HFF-Myc (cell line): ENCODE results near the gene DMD.
"Not testable (repeated sequence)": the region's sequence is repeated elsewhere in the genome, so short reads cannot be mapped to it uniquely, and the experiment has no call there.

Experiments
- DNase-seq: peaks from one replicate; pipeline ENCODE4 v3.0.0-alpha.2; 2011; ENCODE audit warnings: low read depth; ENCODE audit errors: extremely low read depth
- H3K4me3 ChIP-seq: replicated peaks from 2 replicates; pipeline ENCODE4 v1.5.1; 2011; ENCODE audit warnings: low read depth, mild to moderate bottlenecking, control low read depth, low read length
- TF ChIP-seq, protein P1 (sequence below): IDR thresholded peaks from 2 replicates; pipeline ENCODE4 v1.5.1; 2012; ENCODE audit warnings: mild to moderate bottlenecking, low read depth, low read length, control low read depth; ENCODE audit errors: missing control alignments

DMD gene

DNA sequence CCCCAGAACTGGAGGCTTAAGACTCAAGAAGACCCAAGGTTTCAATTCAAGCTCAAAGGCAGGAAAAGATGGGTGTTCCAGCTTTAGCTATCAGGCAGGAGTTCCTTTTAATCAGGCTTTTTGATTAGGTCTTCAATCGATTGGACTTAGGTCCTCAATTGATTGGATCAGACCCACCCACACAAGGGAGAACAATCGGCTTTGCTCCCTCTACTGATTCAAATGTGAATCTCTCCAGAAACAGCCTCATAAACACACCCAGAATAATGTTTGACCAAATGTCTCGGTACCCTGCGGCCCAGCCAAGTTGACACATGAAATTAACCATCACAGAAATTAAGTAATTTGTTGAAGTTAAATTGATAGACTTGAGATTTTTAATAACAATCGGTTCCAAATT is 1222.4 kb downstream of the DMD start:
- TF ChIP-seq, protein P1, sequence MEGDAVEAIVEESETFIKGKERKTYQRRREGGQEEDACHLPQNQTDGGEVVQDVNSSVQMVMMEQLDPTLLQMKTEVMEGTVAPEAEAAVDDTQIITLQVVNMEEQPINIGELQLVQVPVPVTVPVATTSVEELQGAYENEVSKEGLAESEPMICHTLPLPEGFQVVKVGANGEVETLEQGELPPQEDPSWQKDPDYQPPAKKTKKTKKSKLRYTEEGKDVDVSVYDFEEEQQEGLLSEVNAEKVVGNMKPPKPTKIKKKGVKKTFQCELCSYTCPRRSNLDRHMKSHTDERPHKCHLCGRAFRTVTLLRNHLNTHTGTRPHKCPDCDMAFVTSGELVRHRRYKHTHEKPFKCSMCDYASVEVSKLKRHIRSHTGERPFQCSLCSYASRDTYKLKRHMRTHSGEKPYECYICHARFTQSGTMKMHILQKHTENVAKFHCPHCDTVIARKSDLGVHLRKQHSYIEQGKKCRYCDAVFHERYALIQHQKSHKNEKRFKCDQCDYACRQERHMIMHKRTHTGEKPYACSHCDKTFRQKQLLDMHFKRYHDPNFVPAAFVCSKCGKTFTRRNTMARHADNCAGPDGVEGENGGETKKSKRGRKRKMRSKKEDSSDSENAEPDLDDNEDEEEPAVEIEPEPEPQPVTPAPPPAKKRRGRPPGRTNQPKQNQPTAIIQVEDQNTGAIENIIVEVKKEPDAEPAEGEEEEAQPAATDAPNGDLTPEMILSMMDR, result no peak
- no peak overlapping the region for H3K4me3 ChIP-seq
- no peak for DNase-seq

DNA sequence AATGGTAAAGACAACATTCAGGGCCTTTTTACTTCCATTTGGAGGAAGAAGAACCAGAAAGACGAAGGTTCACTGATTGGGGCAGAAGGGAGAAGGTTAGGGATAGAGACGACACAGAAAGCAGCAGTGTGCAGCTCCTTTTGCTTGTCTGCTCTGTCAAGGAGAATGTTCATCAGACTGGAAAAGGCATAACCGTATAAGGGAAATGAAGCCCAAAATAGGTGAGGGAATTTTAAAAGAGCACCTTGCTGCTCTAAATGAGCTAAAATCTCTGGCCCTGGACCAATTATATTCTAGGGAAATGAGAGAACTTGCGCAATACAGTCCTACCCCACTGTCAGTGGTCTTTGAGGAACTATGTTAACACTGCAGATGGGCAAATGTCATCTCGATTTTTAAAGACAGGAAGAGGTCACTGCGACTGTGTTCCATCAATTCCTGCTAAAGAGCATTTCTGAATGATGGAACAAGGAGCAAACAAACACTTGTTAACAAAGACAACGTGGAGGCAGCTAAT is 1229.7 kb downstream of the DMD start:
- DNase-seq, result no peak
- H3K4me3 ChIP-seq, result no peak overlapping the region
- TF ChIP-seq, protein P1, result no peak

DNA sequence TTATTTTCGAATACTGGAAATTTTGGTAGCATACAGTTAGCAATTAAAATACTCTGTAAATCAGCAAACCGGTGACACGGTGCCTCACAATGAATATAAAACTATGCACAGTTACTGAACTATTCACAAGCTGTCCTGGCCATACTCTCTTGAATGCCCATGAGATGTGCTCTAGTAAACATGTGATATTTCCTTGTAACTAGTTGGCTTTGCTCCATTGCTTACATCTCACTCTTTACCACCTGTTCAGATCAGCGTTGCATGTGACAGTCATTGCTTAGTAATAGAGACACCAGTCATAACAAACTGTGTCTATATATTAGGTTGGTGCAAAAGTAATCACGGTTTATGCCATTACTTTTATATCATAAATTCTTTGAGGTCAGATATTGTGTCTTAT is 1241.6 kb downstream of the DMD start:
- TF ChIP-seq, protein P1, result no peak
- H3K4me3 ChIP-seq, result no peak overlapping the region
- DNase-seq, result no peak

DNA sequence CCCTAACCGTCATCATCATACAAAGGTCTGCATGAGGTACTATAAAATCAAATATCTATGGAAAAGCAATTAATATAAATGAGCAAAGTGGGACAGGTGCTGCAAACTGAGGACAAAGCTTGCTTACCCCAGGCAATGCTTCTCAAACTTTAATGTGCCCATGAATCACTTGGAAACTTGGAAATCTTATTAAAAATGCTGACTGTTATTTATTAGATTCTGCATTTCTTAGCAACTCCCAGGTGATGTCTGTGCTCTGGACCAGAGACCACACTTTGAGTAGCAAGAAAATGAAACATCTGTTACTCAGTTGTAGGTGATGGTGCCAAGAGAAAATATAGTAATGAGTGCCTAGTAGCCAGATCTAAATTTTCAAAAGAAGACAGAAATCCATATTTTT is 1249.1 kb downstream of the DMD start:
- DNase-seq, result no peak
- H3K4me3 ChIP-seq, result no peak overlapping the region
- TF ChIP-seq, protein P1, result no peak

DNA sequence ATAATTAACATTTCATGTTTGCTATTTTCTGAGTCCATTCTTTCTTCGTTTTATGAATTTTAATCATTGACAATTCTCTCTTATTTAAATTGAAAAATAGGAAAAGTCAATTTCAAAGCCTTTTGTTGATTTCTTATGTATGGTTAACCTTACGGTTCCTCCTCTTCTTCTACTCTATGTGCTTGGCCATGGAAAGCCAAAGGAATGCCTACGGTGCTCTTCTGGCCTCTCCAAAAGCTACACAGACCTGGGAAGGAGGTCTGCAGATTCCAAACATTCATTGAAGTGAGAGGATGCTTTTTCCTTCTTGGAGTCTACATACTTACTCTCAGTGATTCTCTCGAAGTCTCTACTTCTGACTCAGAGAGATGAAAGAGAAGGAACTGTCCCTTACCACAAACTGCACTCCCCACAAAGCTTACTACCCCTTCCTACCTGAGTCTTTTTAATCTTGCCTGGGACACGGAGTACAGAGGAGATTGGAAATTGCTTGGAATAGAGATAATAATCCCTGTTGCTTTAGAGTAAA is 1276.4 kb downstream of the DMD start:
- no peak for DNase-seq
- no peak overlapping the region for H3K4me3 ChIP-seq
- TF ChIP-seq, protein P1, result no peak

DNA sequence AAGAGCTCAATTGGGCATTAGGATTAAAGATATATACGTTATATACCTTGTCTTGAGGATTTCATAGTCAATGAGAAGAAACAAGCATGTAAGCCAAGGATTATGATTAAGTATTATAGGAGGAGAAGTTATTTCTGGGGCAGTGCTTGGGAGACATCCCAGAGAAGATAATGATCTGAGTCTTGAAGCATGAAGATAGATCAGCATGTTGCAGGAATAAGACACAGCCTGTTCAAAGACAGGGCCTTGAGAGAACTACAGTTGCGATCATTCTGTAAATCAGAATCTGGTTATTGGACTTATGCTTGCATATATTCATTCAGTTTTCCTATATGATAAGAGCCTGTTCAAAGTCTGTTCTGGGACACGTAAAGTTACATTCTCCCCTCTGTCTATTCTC is 1277.3 kb downstream of the DMD start:
- DNase-seq, result no peak
- H3K4me3 ChIP-seq, result no peak overlapping the region
- TF ChIP-seq, protein P1, result no peak

DNA sequence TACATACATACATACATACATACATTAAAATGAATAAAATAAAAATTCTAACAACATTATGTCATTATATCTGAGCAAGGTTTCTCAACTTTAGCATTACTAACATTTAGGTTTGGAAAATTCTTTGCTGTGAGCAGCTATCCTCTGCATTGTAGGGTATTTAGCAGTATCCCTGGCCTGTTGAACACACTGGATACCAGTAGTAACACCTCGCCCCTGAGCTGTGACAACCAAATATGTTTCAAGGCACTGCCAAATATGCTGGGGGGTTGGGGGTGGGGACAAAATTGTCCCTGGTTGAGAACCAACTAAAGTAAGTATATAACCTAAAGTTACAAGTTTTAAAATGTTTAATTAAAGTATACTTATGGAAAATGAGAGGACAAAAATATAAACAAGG is 1278.6 kb downstream of the DMD start:
- no peak overlapping the region for H3K4me3 ChIP-seq
- TF ChIP-seq, protein P1, result no peak
- no peak for DNase-seq

DNA sequence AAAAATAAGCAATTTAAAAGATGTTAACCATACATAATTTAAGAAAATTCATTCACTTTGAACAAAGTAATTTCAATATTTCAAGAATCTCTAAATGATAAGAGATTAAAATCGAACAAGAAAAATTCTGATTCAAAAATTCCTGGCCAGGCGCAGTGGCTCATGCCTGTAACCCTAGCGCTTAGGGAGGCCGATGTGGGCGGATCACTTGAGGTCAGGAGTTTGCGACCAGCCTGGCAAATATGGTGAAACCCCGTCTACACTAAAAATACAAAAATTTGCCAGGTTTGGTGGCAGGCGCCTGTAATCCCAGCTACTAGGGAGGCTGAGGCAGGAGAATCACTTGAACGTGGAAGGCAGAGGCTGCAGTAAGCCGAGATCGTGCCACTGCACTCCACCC is 1279.0 kb downstream of the DMD start:
- not testable (repeated sequence) for DNase-seq, H3K4me3 ChIP-seq
